GM12891 (cell line): Measurements from ENCODE around the gene MGLL.

Source experiments
- DNase-seq: peaks from one replicate; pipeline ENCODE4 v3.0.0; 2011; ENCODE audit warnings: low spot score; ENCODE audit not compliant: insufficient read length
- FAIRE-seq: peaks from 2 replicates; lab custom pipeline; 2011; peaks lifted over from hg19 to GRCh38; lab: Jason Lieb, UNC
- PAX5 ChIP-seq: IDR thresholded peaks from 2 replicates; pipeline ENCODE4 v1.6.1; 2011; ENCODE audit warnings: low read length, moderate library complexity, mild to moderate bottlenecking; ENCODE audit not compliant: insufficient read depth, severe bottlenecking
- POLR2A ChIP-seq: IDR thresholded peaks from 2 replicates; pipeline ENCODE4 v1.6.1; 2011; ENCODE audit warnings: low read depth, low read length, control low read depth
- POLR2AphosphoS5 ChIP-seq: IDR thresholded peaks from 2 replicates; pipeline ENCODE4 v1.6.1; 2011; ENCODE audit warnings: low read depth, low read length, control low read depth
- POU2F2 ChIP-seq: IDR thresholded peaks from 2 replicates; pipeline ENCODE4 v1.6.1; 2011; ENCODE audit warnings: low read depth, mild to moderate bottlenecking, control low read depth, low read length, moderate library complexity
- SPI1 ChIP-seq: IDR thresholded peaks from 2 replicates; pipeline ENCODE4 v1.6.1; 2011; ENCODE audit warnings: low read depth, low read length, control low read depth
- TAF1 ChIP-seq: IDR thresholded peaks from 2 replicates; pipeline ENCODE4 v1.6.1; 2011; ENCODE audit warnings: low read depth, low read length, control low read depth

MGLL gene

GRCh38 chr3:127732303-127732702, 90.0 kb downstream of the MGLL start:
- TF ChIP-seq POLR2AphosphoS5 (no peak), POU2F2 (no peak), TAF1 (no peak), POLR2A (no peak), SPI1 (no peak), PAX5 (no peak)
- DNase-seq: no peak
- no peak for FAIRE-seq

GRCh38 chr3:127731546-127732289, 90.6 kb downstream of the MGLL start:
- no peak for FAIRE-seq
- TF ChIP-seq POLR2AphosphoS5 (no peak), PAX5 (no peak), TAF1 (no peak)

DNA sequence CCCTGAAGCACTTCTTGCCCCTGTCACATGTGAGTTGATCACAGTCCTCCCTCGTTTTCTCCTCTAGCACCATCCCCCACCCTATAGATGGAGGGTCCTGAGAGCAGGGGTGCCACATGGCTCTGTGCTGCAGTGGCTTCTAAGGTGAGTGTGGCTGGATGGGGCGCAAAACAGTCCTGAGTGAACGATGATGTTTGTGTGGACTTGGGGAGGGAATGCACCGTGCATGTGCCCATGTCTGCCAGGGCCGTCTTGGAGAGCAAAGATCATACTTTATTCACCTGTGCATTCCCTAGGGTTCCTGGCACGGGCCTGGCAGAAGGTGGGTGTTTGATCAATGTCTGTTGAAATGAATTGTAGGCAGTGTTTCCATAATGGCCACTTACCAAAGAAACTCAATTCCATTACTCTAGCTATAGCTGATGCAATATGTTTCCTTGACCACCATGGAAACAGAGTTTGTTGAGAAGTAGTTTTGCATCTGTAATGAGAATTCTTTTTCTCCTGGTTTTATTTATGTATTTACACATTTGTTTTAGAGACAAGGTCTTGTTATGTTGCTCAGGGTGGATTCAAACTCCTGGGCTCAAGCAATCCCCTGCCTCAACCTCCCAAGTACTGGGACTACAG, 91.5 kb downstream of the MGLL start:
- peak; percentile 26 for FAIRE-seq
- TF ChIP-seq POU2F2 (no peak), POLR2AphosphoS5 (no peak), PAX5 (no peak)

More at GRCh38 chr3:127731546-127732289, 90.6 kb downstream of the MGLL start:
- DNase-seq: no peak

GRCh38 chr3:127730171-127730570, 92.1 kb downstream of the MGLL start:
- DNase-seq (no peak), FAIRE-seq (no peak)
- TF ChIP-seq SPI1 (no peak), PAX5 (no peak), POU2F2 (no peak), POLR2A (no peak), TAF1 (no peak), POLR2AphosphoS5 (no peak)

More for the DNA sequence above, 91.5 kb downstream of the MGLL start:
- DNase-seq: no peak

- FAIRE-seq: peak; percentile 88
Observed at GRCh38 chr3:127729556-127730056, 92.7 kb downstream of the MGLL start.

GRCh38 chr3:127728417-127729015, 93.8 kb downstream of the MGLL start:
- DNase-seq: no peak

More at GRCh38 chr3:127729556-127730056, 92.7 kb downstream of the MGLL start:
- TF ChIP-seq POLR2A: no peak
- no peak for TF ChIP-seq POU2F2
- no peak for TF ChIP-seq POLR2AphosphoS5
- TF ChIP-seq TAF1: no peak
- TF ChIP-seq PAX5: no peak
- TF ChIP-seq SPI1: no peak
- DNase-seq: no peak

GRCh38 chr3:127726894-127727293, 95.4 kb downstream of the MGLL start:
- TF ChIP-seq POLR2A (no peak), TAF1 (no peak), POU2F2 (no peak), SPI1 (no peak), POLR2AphosphoS5 (no peak), PAX5 (no peak)
- FAIRE-seq: no peak
- DNase-seq: no peak

More at GRCh38 chr3:127728417-127729015, 93.8 kb downstream of the MGLL start:
- TF ChIP-seq TAF1: no peak
- no peak for TF ChIP-seq POLR2A
- TF ChIP-seq SPI1: no peak
- no peak for TF ChIP-seq POLR2AphosphoS5
- TF ChIP-seq PAX5: no peak
- no peak for TF ChIP-seq POU2F2
- FAIRE-seq: peak; percentile 31

DNA sequence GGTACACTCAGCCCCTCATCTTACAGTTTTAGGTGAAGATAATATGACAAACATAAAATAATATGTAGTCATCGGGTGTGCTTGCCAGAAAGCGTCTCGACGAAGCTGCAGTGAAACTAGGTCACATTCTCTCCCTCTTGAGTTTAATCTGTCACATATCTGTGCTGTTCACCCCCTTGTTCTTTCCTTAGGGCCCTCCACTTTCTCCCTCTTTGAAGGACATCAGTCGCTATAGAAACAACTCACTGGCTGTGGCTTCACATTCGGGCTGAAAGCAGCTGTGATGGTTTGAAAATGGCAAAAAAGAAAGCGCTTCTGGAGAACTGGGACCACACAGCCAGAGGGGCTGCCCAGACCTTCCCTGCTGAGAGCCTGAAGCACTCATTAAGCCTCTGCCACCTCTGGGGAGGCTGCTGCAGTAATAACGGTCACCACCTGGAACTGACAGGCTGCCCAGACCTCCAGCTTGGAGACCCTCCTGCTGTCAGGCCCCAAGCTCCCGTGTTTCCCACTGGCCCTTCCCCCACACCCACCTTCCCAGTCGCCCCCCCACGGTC, 99.2 kb downstream of the MGLL start:
- DNase-seq (no peak), FAIRE-seq (no peak)
- no peak for TF ChIP-seq POLR2A
- TF ChIP-seq POLR2AphosphoS5: no peak
- no peak for TF ChIP-seq SPI1
- TF ChIP-seq POU2F2: no peak
- TF ChIP-seq TAF1: no peak
- TF ChIP-seq PAX5: no peak
